Caco-2 (cell line): Measurements from ENCODE around the gene HS3ST4. TPM values are rescaled to one million over a fixed set of nuclear protein-coding genes. Genes with fewer than 3 reads are reported as not detected.

Experiments
- BruUV-seq: library from RNA; stranded (reverse); fragments of 400-500 nt; replicated peaks from 2 replicates; lab custom pipeline; 2021; lab: Mats Ljungman, UMichigan
- CTCF ChIA-PET: fragments of 300-600 bp; sonication (Branson Sonifier 250); formaldehyde crosslinking; loops from one replicate; lab custom pipeline; 2022; ENCODE audit warnings: antibody characterized with exemption; lab: Charles Lee
- POLR2A ChIA-PET: fragments of 300-600 bp; sonication (Branson Sonifier 250); formaldehyde crosslinking; loops from one replicate; lab custom pipeline; 2022; ENCODE audit warnings: antibody characterized with exemption; lab: Charles Lee
- DNase-seq, 2 experiments: peaks; one replicate each; pipeline versions ENCODE4 v3.0.0 to v3.0.0-alpha.2; 2020 to 2022
- H3K27me3 ChIP-seq: replicated peaks from 2 replicates; pipeline ENCODE4 v1.6.0; 2011; ENCODE audit warnings: low read length; ENCODE audit not compliant: control insufficient read depth, insufficient read depth
- H3K36me3 ChIP-seq: 2 replicates; pipeline ENCODE4 v1.5.1; 2011; ENCODE audit warnings: low read length; ENCODE audit not compliant: control insufficient read depth, insufficient read depth
- H3K4me1 ChIP-seq: fragments of 250-450 bp; sonication (Bioruptor Pico); 2 replicates; pipeline ENCODE4 v1.5.1; 2020; ENCODE audit warnings: mild to moderate bottlenecking
- H3K4me3 ChIP-seq: 2 replicates; pipeline ENCODE4 v1.5.1; 2011; ENCODE audit warnings: low read depth, mild to moderate bottlenecking, control low read depth, low read length
- H3K9me3 ChIP-seq: fragments of 250-450 bp; sonication (Bioruptor Pico); 2 replicates; pipeline ENCODE4 v1.5.1; 2020; ENCODE audit warnings: mild to moderate bottlenecking, moderate library complexity
- H3K27ac Mint-ChIP-seq: one replicate; pipeline ENCODE4 v1.8.0; 2022; ENCODE audit warnings: mixed read lengths; ENCODE audit not compliant: unreplicated experiment
- H3K27me3 Mint-ChIP-seq: one replicate; pipeline ENCODE4 v1.8.0; 2022; ENCODE audit warnings: mixed read lengths; ENCODE audit not compliant: insufficient read depth, unreplicated experiment
- H3K36me3 Mint-ChIP-seq: one replicate; pipeline ENCODE4 v1.8.0; 2022; ENCODE audit warnings: mild to moderate bottlenecking, mixed read lengths; ENCODE audit not compliant: insufficient read depth, unreplicated experiment
- H3K4me1 Mint-ChIP-seq: one replicate; pipeline ENCODE4 v1.8.0; 2022; ENCODE audit warnings: low read depth, mixed read lengths; ENCODE audit not compliant: unreplicated experiment
- H3K4me3 Mint-ChIP-seq: one replicate; pipeline ENCODE4 v1.8.0; 2022; ENCODE audit warnings: mild to moderate bottlenecking, moderate library complexity, mixed read lengths; ENCODE audit not compliant: unreplicated experiment
- H3K9me3 Mint-ChIP-seq: one replicate; pipeline ENCODE4 v1.8.0; 2022; ENCODE audit warnings: mixed read lengths; ENCODE audit not compliant: unreplicated experiment
- CTCF ChIP-seq, 2 experiments: fragments of 200-600 bp in 1 of 2; IDR thresholded peaks; 1 replicate in 1 of 2; 2 replicates in 1 of 2; pipeline versions ENCODE4 v1.5.1 to v1.8.0; 2011 to 2022; ENCODE audit warnings: antibody characterized with exemption in 1 of 2, control low read depth in 1 of 2, inconsistent platforms in 1 of 2, low read depth in 1 of 2, low read length in 1 of 2, mild to moderate bottlenecking in 1 of 2, moderate library complexity in 1 of 2; ENCODE audit not compliant: insufficient read depth in 1 of 2, severe bottlenecking in 1 of 2, unreplicated experiment in 1 of 2
- intact Hi-C: fragments of 100-400 bp; cut with micrococcal nuclease; formaldehyde crosslinking; loops from one replicate; pipeline ENCODE4 v1.10.0; 2022; ENCODE audit not compliant: unreplicated experiment
- total RNA-seq: library from RNA; stranded (reverse); gene quantifications from 2 replicates; pipeline ENCODE4 v1.2.3, GENCODE V29; 2022

Gene HS3ST4
- total RNA-seq, 1 experiment from 2014 or later, result 0.11 TPM

DNA sequence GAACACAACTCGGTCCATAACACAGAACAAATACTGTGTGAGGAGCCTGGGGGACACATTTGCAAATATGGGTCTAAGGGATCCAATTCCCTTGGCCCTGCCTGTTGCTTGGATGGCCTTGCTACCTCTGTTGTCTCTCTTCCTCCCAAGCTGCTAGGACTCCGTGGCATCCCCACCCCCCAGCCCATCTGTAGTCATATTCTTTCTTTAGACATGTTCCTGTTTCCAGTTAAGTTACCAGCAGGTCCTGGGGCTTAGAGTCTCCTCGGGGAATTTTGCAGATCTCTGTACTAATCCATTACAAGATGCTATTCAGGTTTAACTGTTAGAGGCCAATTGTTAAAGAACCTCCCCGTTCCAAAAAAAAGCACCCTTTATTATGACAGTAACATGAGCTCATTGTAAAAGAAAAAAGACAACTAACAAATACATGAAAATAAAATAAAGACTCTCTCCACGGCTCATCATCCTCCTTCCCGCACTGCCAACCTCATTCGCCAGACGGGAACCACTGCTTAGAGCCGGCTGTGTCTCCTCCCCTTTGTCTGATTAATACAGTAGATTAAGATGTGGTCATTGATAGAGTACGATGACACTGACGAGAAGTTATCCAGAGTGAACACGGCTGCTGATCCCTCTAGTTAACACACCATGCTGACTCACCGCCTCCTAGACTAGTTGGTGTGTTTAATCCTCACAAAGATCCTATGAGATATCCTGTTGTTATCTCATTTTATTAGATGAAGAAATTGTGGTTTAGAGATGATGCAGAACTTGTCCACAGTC lies 22.2 kb downstream of the HS3ST4 start:
- no peaks in the 10 kb centered on the region for H3K36me3 Mint-ChIP-seq
- no peaks in the 10 kb centered on the region for H3K4me1 ChIP-seq
- no peak for DNase-seq
- H3K27ac Mint-ChIP-seq, result no peak overlapping the region
- H3K4me3 Mint-ChIP-seq, result no peak overlapping the region
- no peaks in the 10 kb centered on the region for H3K9me3 ChIP-seq
- ChIA-PET POLR2A (no interaction called here), CTCF (no interaction called here)
- TF ChIP-seq CTCF (IDR thresholded peaks at IDR 0.05; ENCODE audit: insufficient read depth in 1 of 2, low read depth in 1 of 2, low read length in 1 of 2, severe bottlenecking in 1 of 2, unreplicated experiment in 1 of 2), result no peak
- H3K9me3 Mint-ChIP-seq, result no peaks in the 10 kb centered on the region
- H3K4me3 ChIP-seq, result no peak overlapping the region
- no peaks in the 10 kb centered on the region for H3K36me3 ChIP-seq
- no peaks in the 10 kb centered on the region for H3K4me1 Mint-ChIP-seq
- intact Hi-C loops, result loop anchor here (10.0 kb wide), 1 partner anchor 61 kb away; no protein-coding TSS in a partner anchor
- H3K27me3 ChIP-seq, result no peaks in the 10 kb centered on the region
- no TSS peak for BruUV-seq
- H3K27me3 Mint-ChIP-seq, result no peaks in the 10 kb centered on the region

DNA sequence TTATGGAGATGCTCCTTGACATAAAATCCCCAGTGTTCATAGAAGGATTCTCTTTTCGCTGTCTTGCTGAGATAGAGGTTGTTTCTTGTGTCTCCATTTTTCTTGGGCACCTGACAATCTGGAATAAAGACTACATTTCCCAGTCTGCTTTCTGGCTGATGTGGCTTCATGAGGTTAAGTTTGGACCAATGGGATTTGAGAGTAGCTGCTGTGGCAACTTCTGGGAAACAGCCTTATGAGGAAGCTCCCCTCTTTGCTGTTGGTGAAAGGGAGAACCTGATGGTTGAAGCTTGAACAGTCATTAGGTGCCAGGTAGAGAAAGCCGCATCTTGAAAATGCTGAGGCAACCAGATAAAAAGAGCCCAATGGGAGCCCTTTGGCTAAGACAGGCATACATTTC lies 24.4 kb downstream of the HS3ST4 start:
- Mint-ChIP-seq H3K9me3 (no peaks in the 10 kb centered on the region), H3K27ac (no peak overlapping the region), H3K27me3 (no peaks in the 10 kb centered on the region), H3K4me3 (no peak overlapping the region), H3K4me1 (no peaks in the 10 kb centered on the region), H3K36me3 (no peaks in the 10 kb centered on the region)
- DNase-seq, result no peak
- Histone ChIP-seq H3K4me3 (no peak overlapping the region), H3K4me1 (no peaks in the 10 kb centered on the region), H3K9me3 (no peaks in the 10 kb centered on the region), H3K27me3 (no peaks in the 10 kb centered on the region; the same call in 1 of the 2 replicates), H3K36me3 (no peaks in the 10 kb centered on the region)
- TF ChIP-seq CTCF (IDR thresholded peaks at IDR 0.05; ENCODE audit: insufficient read depth in 1 of 2, low read depth in 1 of 2, low read length in 1 of 2, severe bottlenecking in 1 of 2, unreplicated experiment in 1 of 2), result no peak
- BruUV-seq, result no TSS peak
- intact Hi-C loops, result loop anchor here (10.0 kb wide), 1 partner anchor 59 kb away; no protein-coding TSS in a partner anchor
- CTCF ChIA-PET, result no interaction called here
- POLR2A ChIA-PET, result no interaction called here

DNA sequence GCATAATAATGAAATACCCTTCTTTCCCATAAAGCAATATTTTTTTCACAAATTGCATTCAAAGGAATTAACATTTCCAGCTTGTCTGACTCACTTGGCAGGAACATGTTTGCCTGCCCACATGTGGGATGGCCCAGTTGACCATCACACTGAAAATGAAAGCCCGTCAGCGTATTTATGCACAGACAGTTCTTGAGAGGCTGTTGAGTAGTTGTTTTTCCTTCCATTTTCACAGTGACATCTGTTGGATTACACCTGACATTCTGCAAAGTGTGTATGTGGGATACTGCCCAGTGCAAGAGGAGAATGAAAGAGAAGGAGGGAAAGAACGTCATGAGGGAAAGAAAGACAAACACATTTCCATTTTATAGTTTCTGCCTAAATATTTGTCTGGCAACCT lies 29.7 kb downstream of the HS3ST4 start:
- ChIA-PET CTCF (no interaction called here), POLR2A (no interaction called here)
- no peaks in the 10 kb centered on the region for H3K36me3 Mint-ChIP-seq
- DNase-seq, result no peak
- no peaks in the 10 kb centered on the region for H3K9me3 ChIP-seq
- no peak overlapping the region for H3K4me3 ChIP-seq
- no peaks in the 10 kb centered on the region for H3K36me3 ChIP-seq
- H3K27me3 ChIP-seq, result no peaks in the 10 kb centered on the region; the same call in none of the 2 replicates
- no peak for TF ChIP-seq CTCF (IDR thresholded peaks at IDR 0.05; ENCODE audit: insufficient read depth in 1 of 2, low read depth in 1 of 2, low read length in 1 of 2, severe bottlenecking in 1 of 2, unreplicated experiment in 1 of 2)
- no peaks in the 10 kb centered on the region for H3K4me1 Mint-ChIP-seq
- BruUV-seq, result no TSS peak
- no peak overlapping the region for H3K4me3 Mint-ChIP-seq
- peaks cover 6% of the 10 kb centered on the region for H3K27me3 Mint-ChIP-seq
- H3K4me1 ChIP-seq, result no peaks in the 10 kb centered on the region
- H3K9me3 Mint-ChIP-seq, result no peaks in the 10 kb centered on the region
- intact Hi-C loops, result no loop called here
- H3K27ac Mint-ChIP-seq, result no peak overlapping the region
